NCI-H774 (cell line): ENCODE measurements around the gene PNPLA3.
A peak's percentile ranks its signal among the peaks of the same experiment; 100 is the strongest.

Experiments used
- DNase-seq: peaks from one replicate; lab custom pipeline; 2025; lab: John Stamatoyannopoulos, UW

Gene PNPLA3

GRCh38 chr22:43923631-43924464, at the start of gene PNPLA3:
Gene PNPLA3, plus strand, starts transcription at chr22:43923805. Its CDS starts 107 bp downstream, at chr22:43923912.
- peak; percentile 64 for DNase-seq

GRCh38 chr22:43876866-43877509, 46.6 kb upstream of the PNPLA3 start:
- DNase-seq = no peak

GRCh38 chr22:43878079-43878795, 45.4 kb upstream of the PNPLA3 start:
- DNase-seq = no peak

- no peak for DNase-seq
Observed at GRCh38 chr22:43878831-43879550, 44.6 kb upstream of the PNPLA3 start.

GRCh38 chr22:43879901-43880540, 43.6 kb upstream of the PNPLA3 start:
- DNase-seq = no peak

- no peak for DNase-seq
Observed at GRCh38 chr22:43880541-43880991, 43.0 kb upstream of the PNPLA3 start.

- no peak for DNase-seq
Observed at GRCh38 chr22:43881091-43882061, 42.2 kb upstream of the PNPLA3 start.

GRCh38 chr22:43882122-43882767, 41.4 kb upstream of the PNPLA3 start:
- no peak for DNase-seq

- DNase-seq = peak; percentile 31
Observed at GRCh38 chr22:43883012-43883661, 40.5 kb upstream of the PNPLA3 start.

GRCh38 chr22:43883719-43884415, 39.7 kb upstream of the PNPLA3 start:
- no peak for DNase-seq

- DNase-seq = peak; percentile 12
Observed at GRCh38 chr22:43884600-43885318, 38.8 kb upstream of the PNPLA3 start.

GRCh38 chr22:43885319-43885671, 38.3 kb upstream of the PNPLA3 start:
- DNase-seq = no peak

- no peak for DNase-seq
Observed at GRCh38 chr22:43885786-43886185, 37.8 kb upstream of the PNPLA3 start.

- no peak for DNase-seq
Observed at GRCh38 chr22:43886231-43886630, 37.4 kb upstream of the PNPLA3 start.

GRCh38 chr22:43887391-43887790, 36.2 kb upstream of the PNPLA3 start:
- no peak for DNase-seq

- no peak for DNase-seq
Observed at GRCh38 chr22:43888740-43889139, 34.9 kb upstream of the PNPLA3 start.

GRCh38 chr22:43889201-43889859, 34.3 kb upstream of the PNPLA3 start:
- DNase-seq = no peak
